Endodermal cell (in vitro differentiated cells): Measurements from ENCODE around the gene TANC2. TPM values are rescaled to one million over a fixed set of nuclear protein-coding genes. Genes with fewer than 3 reads are reported as not detected.

Experiments
- DNase-seq: peaks from one replicate; pipeline ENCODE4 v3.0.0-alpha.2; 2017
- H3K27ac ChIP-seq: 2 replicates; pipeline ENCODE4 v1.5.1; 2013; ENCODE audit warnings: mild to moderate bottlenecking, low read depth, low read length, moderate library complexity
- H3K27me3 ChIP-seq: 2 replicates; pipeline ENCODE4 v1.6.1; 2013; ENCODE audit warnings: mild to moderate bottlenecking, low read length, moderate library complexity; ENCODE audit not compliant: insufficient read depth, control insufficient read depth, poor library complexity, severe bottlenecking
- H3K36me3 ChIP-seq: 2 replicates; pipeline ENCODE4 v1.7.0; 2013; ENCODE audit warnings: mild to moderate bottlenecking, low read length, moderate library complexity; ENCODE audit not compliant: control insufficient read depth, insufficient read depth
- H3K4me1 ChIP-seq: one replicate; pipeline ENCODE4 v1.7.0; 2013; ENCODE audit warnings: low read length; ENCODE audit not compliant: control insufficient read depth, insufficient read depth
- H3K4me3 ChIP-seq: 2 replicates; pipeline ENCODE4 v1.5.1; 2013; ENCODE audit warnings: mild to moderate bottlenecking, low read length, moderate library complexity
- H3K9ac ChIP-seq: 2 replicates; pipeline ENCODE4 v1.6.1; 2013; ENCODE audit warnings: mild to moderate bottlenecking, low read length, moderate library complexity; ENCODE audit not compliant: poor library complexity, severe bottlenecking; ENCODE audit errors: extremely low read depth
- H3K9me3 ChIP-seq: 2 replicates; pipeline ENCODE4 v1.6.1; 2013; ENCODE audit warnings: mild to moderate bottlenecking, low read length, moderate library complexity; ENCODE audit not compliant: control insufficient read depth
- H3K27ac Mint-ChIP-seq: 2 replicates; pipeline ENCODE4 v1.8.0; 2020; ENCODE audit warnings: mixed read lengths
- H3K27me3 Mint-ChIP-seq: 2 replicates; pipeline ENCODE4 v1.8.0; 2021; ENCODE audit warnings: mild to moderate bottlenecking, mixed read lengths; ENCODE audit not compliant: insufficient read depth
- H3K36me3 Mint-ChIP-seq: 2 replicates; pipeline ENCODE4 v1.8.0; 2020; ENCODE audit warnings: low read depth, mixed read lengths
- H3K4me1 Mint-ChIP-seq: 2 replicates; pipeline ENCODE4 v1.8.0; 2020; ENCODE audit warnings: mixed read lengths
- H3K4me3 Mint-ChIP-seq: 2 replicates; pipeline ENCODE4 v1.8.0; 2020; ENCODE audit warnings: mild to moderate bottlenecking, moderate library complexity, mixed read lengths
- H3K9me3 Mint-ChIP-seq: 2 replicates; pipeline ENCODE4 v1.8.0; 2020; ENCODE audit warnings: mild to moderate bottlenecking, mixed read lengths
- CTCF ChIP-seq: fragments of 200-600 bp; sonication (generic); conservative IDR thresholded peaks from 2 replicates; pipeline ENCODE4 v1.5.0; 2021; ENCODE audit warnings: antibody characterized with exemption, mild to moderate bottlenecking
- WGBS, 2 experiments: methylation state at CpG; one replicate each; pipeline versions ENCODE4 v1.1.5 to v1.1.7; 2013; ENCODE audit warnings: missing lambda C conversion rate in 2 of 2, mixed read lengths in 1 of 2; ENCODE audit not compliant: insufficient coverage in 1 of 2, insufficient read length in 1 of 2; 5-methylcytosine and 5-hydroxymethylcytosine counted together
- total RNA-seq, 2 donors: library from RNA; stranded (reverse); fragmentation: NEBNext Ultra II Directional in 1 of 2; extraction: Animal tissue kit (Norgen Biotek cat#: 25700) in 1 of 2; gene quantifications; 2 replicates in 1 of 2; 3 replicates in 1 of 2; pipeline ENCODE4 v1.2.1, GENCODE V29; 2021

The TANC2 gene
- total RNA-seq, 2 donors from 2014 or later = 16.7 to 22.9 TPM

GRCh38 chr17:62965174-62965685 lies 805 bp upstream of the TANC2 start:
- H3K4me1 ChIP-seq = no peaks in the 10 kb centered on the region
- peaks cover 23% of the 10 kb centered on the region for H3K27me3 ChIP-seq
- H3K27me3 Mint-ChIP-seq = peaks cover 46% of the 10 kb centered on the region
- H3K36me3 ChIP-seq = no peaks in the 10 kb centered on the region
- H3K4me1 Mint-ChIP-seq = peaks cover 19% of the 10 kb centered on the region
- H3K4me3 ChIP-seq = peak overlapping the region; percentile 77
- no peak for DNase-seq
- no peaks in the 10 kb centered on the region for H3K9me3 Mint-ChIP-seq
- peak overlapping the region; percentile 84 for H3K27ac Mint-ChIP-seq
- no peak overlapping the region for H3K9ac ChIP-seq
- H3K36me3 Mint-ChIP-seq = no peaks in the 10 kb centered on the region
- no peak overlapping the region for H3K27ac ChIP-seq
- no peak for TF ChIP-seq CTCF
- H3K9me3 ChIP-seq = no peaks in the 10 kb centered on the region
- H3K4me3 Mint-ChIP-seq = peak overlapping the region; percentile 81
- 79 to 86% methylated on average over 14 to 19 of the region's 19 CpGs for WGBS, 2 experiments

DNA sequence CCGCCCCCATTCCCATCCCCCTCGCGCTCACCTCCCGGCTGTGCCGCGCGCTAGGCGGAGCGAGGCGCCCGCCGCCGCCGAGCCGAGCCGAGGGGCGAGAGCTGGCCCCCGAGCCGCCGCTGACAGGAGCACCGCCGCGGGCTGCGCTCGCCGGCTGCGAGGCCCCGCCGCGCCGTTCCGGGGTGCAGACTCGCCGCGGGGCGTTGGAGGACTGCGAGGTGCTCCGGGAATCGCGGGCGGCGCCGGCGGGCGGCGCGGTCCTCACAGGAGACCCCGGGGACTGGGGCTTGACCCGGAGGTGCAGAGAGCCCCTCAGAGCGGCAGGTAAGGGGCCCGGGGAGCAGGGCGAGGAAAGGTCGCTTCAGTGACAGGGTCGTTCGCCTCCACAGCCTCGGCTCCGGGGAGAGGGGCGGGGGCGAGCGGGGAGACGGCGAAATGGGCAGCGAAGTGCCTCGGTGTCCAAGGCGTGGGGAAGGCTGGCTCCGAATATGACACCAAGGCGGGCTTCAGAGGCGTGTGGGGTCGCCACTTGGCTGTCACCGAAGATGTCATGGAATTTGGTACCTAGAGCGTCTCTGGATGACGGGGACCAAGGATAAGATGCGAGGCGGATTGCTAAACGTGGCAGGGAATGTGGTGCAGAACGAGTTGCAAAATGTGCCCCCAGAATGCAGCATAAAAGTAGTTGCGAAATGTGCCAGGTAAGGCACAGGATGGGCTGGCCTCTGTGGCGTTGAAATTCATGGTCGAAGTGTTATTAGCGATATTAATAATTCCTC lies 580 bp downstream of the TANC2 start:
- Histone ChIP-seq H3K4me3 (peak overlapping the region; percentile 87), H3K4me1 (no peaks in the 10 kb centered on the region), H3K27ac (no peak overlapping the region), H3K9me3 (peaks cover 5% of the 10 kb centered on the region), H3K27me3 (peaks cover 23% of the 10 kb centered on the region), H3K36me3 (no peaks in the 10 kb centered on the region), H3K9ac (peak overlapping the region; percentile 35)
- WGBS, 2 experiments = 1% methylated on average over 25 to 80 of the region's 80 CpGs
- TF ChIP-seq CTCF = no peak
- Mint-ChIP-seq H3K9me3 (peaks cover 5% of the 10 kb centered on the region), H3K27ac (no peak overlapping the region), H3K4me1 (peaks cover 19% of the 10 kb centered on the region), H3K27me3 (peaks cover 39% of the 10 kb centered on the region), H3K4me3 (peak overlapping the region; percentile 81), H3K36me3 (peaks cover under 1% of the 10 kb centered on the region)
- peak; percentile 89 for DNase-seq

DNA sequence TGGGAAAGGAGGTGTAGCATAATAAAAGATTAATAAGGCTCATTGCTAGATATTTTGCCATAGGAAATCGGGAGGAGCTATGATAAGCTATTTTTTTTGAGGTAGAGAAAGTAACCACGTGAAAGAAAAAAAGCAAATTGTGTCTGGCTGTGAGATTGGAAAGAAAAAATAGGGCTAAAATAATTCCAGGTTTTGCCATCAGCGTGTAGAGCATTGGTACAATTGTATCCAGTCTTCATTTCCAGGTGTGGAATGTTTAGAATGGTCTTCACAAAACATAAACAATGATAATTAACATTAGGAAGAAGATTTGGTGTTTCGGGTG lies 1.1 kb downstream of the TANC2 start:
- peaks cover 10% of the 10 kb centered on the region for H3K9me3 ChIP-seq
- H3K4me1 ChIP-seq = no peaks in the 10 kb centered on the region
- TF ChIP-seq CTCF = no peak
- 0 to 12% methylated on average over 2 to 3 of the region's 4 CpGs for WGBS, 2 experiments
- Mint-ChIP-seq H3K4me1 (peaks cover 19% of the 10 kb centered on the region), H3K36me3 (peaks cover 4% of the 10 kb centered on the region), H3K27me3 (peaks cover 37% of the 10 kb centered on the region), H3K27ac (no peak overlapping the region), H3K9me3 (peaks cover 8% of the 10 kb centered on the region), H3K4me3 (peak overlapping the region; percentile 81)
- no peak overlapping the region for H3K27ac ChIP-seq
- peak overlapping the region; percentile 87 for H3K4me3 ChIP-seq
- H3K9ac ChIP-seq = no peak overlapping the region
- peaks cover 23% of the 10 kb centered on the region for H3K27me3 ChIP-seq
- H3K36me3 ChIP-seq = no peaks in the 10 kb centered on the region
- DNase-seq = no peak
